OCI-LY1 (cell line): ENCODE measurements around the gene DHX32.

Experiments
- CTCF ChIP-seq: fragments of 200-600 bp; sonication (generic), shearing (Covaris generic); IDR thresholded peaks from 2 replicates; pipeline ENCODE4 v1.5.1; 2017; ENCODE audit warnings: mild to moderate bottlenecking, antibody characterized with exemption, low read length, moderate library complexity, mixed read lengths
- EZH2 ChIP-seq: fragments of 200-600 bp; sonication (generic), shearing (Covaris generic); IDR thresholded peaks from 2 replicates; pipeline ENCODE4 v1.8.0; 2017; ENCODE audit warnings: borderline replicate concordance, mixed run types, mild to moderate bottlenecking, antibody characterized with exemption, low read length, moderate library complexity, mixed read lengths

GRCh38 chr10:125792342-125793300 lies 88.5 kb downstream of the DHX32 start:
- TF ChIP-seq CTCF (no peak), EZH2 (no peak)
